Measurements from ENCODE around the gene CDC42BPB.

The CDC42BPB gene

DNA sequence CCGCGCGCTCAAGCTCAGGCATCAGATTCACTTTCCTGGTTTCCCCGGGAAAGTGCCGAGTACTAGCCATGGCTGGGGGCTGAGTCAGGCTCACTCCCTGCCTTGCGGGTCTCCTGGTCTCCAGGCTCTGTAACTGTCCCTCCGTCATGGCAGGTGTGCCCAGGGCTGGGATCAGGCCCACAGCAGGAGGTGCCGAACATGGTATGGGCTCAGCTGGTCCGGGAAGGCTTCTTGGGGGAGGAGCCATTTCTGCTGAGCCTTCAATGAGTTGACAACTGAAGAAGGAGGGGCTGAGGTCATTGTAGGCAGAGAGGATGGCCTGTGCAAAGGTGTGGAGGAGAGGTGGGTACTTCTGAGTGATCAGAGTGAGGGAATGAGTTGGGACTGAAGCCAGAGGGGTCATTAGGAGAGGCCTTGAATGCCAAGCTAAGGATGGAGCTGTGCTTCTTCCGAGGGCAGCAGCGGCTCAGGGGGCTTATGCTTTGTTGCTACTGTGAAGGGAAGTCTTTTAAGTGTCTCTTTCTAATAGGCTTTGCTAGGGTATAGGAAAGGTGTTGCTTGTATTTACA is 37.9 kb upstream of the CDC42BPB start:
- DNase-seq: no peak

DNA sequence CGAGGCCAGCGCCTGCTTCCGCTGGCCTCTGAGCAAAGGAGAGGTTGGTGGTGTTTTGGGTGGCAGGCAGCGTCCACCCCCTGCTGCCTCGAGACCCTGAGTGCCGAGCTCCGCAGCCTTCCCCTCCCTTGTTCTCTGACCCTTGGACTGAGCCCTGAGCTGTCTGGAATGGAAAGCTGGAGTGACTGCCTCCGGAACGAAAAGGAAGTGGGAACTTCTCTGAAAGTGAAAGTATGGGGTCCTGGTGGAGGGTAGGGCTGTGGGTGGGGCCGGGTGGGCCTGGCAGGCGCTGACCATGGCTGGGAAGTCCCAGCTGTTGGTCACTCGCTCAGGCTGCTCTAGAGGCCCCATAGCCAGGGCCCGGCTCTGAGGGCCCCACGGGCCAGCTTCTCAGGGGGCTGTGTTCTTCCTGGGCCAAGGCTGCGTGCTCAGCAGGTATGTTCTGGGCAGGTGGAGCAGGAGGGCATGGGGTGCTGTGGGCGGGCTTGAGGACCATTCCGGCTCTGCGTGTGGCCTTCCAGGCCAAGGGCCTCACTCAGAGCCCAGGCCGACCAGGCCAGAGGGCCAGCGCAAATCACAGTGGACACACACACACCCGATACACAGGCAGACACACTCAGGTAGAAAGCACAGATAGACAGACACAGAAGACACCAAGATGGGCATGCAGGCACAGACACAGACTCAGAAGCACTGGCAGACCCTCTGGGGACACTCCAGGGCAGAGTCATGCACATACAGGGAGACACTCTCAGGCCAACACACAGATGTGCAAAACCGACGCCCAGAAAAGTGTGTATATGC is 37.3 kb upstream of the CDC42BPB start, which contains the start of gene EXOC3L4:
Gene EXOC3L4 (plus strand): TSS at position 320 of the 804 bp plus-strand sequence. CDS start 5,495 bp downstream, outside the sequence.
- DNase-seq: no peak

DNA sequence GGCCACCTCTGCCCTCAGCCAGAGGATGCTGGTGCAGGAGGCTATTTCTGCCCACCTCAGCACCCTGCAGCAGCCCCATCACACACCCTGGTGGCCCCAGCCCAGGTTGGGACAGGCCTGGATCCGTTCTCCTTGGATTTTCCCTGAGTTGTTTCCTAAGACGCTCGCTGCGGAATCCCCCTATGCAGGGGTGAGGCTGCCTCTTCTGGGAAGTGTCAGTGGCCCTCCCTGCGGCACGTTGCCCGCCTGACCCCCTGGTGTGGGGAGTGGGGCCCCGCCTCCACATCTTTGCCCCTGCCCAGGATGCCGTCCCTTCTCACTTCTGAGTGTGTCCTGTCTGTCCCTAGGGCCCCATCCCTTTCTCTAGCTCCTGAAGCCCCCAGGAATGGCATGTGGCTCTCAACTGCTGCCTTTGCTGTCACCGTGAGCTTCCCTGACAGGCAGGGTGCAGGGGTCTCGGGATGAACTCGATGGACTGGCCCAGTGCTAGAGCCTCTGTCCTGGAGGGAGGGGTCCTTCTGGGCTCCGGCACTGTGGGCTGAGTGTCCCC is 36.6 kb upstream of the CDC42BPB start:
- no peak for DNase-seq

DNA sequence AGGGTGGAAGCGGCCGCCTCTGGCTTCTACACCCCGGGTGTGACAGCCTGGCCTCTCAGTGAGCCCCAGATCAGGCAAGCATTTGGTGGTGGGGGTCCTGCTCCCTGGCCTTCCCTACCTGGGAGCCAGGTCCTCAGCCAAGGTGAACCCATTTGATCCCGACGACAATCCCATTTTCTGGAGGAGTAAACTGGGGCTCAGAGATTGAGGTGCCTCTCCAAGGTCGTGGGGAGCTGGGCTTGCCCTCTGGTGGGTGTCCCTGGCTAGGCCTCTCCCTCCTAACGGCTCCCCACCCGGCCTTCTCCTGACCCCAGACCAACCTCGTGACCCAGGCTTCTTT is 34.5 kb upstream of the CDC42BPB start:
- no peak for DNase-seq

DNA sequence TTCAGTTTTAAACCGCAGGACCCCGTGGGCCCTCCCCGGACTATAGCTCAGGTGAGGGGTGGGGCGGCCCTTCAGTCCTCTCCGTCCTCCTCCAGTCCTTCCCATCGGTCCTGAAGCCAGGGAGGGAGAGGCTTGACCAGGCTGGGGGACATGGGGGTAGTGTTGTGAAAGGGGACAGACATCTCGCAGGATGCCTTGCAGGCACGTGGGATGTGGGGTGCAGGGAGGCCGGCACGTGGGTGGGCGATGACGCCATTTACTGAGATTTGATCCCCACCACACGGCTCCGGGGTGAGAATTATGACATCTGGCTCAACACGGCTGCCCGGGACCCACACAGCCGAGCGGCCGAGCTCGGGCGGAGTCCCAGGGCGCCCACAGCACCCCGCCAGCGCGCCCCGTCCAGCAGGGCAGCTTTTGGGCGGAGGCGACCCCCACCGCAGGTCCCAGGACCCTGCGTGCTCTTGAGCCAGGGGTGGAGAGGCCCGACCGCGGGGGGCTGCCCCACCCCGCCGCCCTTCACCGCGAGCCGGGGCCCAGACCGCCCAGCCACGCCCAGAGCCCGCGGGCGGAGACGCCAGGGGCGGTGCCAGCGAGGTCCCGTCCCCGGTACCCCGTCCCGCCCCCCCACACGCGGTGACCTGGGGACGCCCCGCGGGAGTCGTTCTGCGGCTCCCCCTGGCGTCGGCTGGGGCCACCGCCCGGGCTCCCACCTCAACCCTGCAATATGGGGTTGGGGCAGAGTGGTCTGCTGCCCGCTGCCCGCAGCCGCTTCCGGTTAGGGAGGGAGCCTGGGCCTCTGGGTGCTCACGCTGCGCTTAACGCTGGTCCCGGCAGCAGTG is 33.9 kb upstream of the CDC42BPB start:
- peak; percentile 79 for DNase-seq

DNA sequence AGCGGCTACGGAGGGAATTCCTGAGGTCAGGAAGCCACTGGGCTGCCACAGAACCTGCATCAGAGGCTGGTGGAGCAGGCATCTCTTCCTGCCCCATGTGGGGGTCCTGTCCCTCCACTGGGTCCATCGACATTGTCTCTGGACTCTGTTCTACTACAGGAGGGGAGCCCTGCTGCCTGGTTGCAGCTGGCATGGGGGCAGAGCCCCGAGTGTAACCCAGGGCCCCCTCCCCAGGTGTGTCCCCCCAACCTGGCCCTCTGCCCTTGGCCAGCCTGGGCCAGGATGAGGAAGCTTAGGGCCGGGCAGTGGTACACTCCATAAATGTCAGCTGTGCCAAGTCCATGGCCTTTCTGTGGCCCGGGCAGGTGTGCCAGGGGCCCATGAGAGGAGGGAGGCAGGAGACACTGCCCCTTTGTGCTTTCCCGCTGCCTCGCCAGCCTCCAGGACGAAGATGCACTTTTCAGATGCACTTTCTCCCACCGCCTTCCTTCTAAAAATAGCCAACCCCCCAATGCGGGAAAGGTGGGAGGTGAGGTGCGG is 33.2 kb upstream of the CDC42BPB start:
- DNase-seq: no peak

DNA sequence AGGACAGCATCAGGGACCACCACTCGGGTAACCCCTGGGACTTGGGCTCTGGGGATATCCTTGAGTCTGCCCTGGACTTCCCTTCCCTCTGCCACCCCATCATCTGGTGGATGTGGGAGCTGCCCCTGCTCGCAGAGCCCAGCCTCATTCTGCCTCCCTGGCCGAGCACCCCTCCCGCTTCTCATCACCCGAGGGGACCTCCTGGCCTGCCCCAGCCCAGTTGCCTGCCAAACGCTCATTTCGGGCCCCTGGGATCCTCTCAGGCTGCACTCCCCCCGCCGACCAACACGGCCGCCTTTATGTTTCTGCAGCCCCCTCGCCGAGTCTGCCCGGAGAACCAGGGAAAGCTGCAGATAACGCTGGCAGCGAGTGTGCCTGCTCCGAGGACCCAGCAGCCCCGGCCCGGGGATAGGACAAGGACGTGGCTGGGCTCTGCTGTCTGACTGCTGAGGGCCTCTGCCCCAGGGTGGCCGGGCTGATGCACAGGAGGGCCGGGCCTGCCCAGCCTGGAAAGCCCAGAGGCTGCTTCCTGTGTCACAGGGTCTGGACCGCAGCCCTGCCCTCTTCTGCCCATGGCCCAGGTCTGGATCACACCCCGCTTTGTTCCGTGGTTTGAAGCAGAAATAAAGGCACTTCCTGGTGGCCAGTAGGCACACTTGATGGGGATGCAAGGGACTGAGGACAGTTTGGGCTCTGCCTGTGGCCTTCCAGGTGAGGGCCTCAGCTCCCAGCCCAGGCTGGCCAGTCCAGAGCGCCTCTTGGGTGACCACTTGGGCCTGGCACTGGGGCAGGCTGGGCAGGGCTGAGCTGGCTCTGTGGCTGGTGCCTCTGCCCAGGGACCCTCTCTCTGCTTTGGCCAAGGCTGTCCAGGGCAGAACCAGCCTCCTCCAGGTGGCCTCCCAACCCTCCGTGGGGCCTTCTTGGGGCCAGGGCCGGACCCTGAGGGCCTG is 32.3 kb upstream of the CDC42BPB start:
- no peak for DNase-seq

DNA sequence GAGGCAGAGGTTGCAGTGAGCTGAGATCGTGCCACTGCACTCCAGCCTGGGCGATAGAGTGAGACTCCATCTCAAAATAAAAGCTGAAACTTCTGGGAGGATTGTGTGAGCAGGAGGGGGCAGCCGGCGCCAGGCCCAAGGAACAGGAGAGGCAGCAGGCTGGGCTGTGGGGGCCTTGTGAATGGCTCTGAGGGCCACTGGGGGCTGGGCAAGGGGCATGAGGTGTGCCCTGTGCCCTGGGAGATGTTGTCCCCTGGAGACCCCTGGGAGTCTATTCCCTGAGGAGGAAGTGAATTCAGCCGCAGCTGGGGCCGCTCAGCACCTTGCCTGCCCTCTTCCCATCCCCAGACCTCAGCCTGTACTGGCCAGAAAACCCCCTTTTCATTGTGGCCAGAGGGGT is 31.6 kb upstream of the CDC42BPB start:
- no peak for DNase-seq

DNA sequence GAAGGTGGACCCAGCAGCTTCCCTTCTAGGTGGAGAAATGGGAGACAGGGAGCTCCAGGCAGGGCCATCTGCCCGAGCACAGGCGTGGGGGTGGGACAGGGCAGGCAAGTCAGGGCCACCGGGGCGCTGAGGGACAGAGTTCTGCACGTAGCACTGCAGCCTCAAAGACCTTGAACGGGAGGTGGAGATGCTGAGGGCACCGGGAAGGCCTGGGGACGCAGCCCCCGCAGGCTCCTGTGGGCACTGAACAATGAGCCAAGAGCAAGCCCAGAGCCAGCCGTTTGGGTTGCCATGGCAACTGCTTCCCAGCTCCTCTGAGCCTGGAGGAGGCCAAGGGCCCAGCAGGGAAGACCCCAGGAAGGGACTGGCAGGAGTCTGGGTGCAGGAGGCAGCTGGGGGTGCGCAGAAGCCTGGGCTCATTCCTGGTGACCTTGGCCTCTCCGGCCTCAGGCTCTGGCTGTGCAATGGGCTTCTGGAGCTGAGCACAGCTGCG is 30.0 kb upstream of the CDC42BPB start:
- no peak for DNase-seq

DNA sequence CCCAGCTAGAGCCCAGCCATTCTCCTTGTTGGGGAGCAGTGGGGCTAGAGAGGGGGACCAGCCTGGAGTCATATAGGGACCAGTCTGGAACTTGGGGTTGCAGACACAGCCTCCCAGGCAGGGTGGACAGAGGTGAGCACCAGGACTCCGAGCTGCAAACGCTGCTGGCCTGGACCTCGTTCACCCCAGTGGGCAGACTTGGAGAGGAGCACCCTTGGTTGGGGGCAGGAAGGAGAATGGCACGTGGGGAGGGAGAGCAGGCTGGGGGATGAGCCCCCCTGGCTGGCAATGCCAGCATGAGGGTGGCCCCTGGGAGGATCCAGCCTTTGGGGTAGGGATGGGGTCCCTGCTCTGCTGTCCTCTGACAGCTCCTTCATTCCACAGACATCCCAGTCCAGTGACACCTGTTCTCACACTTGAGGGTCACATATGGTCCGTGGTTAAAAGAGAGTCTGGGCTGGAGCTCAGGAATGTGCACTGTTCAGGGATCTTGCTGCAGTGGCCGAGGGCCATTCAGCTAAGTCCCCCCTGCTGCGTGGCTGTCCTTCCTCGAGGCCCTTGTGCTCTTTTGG is 29.5 kb upstream of the CDC42BPB start:
- DNase-seq: no peak

DNA sequence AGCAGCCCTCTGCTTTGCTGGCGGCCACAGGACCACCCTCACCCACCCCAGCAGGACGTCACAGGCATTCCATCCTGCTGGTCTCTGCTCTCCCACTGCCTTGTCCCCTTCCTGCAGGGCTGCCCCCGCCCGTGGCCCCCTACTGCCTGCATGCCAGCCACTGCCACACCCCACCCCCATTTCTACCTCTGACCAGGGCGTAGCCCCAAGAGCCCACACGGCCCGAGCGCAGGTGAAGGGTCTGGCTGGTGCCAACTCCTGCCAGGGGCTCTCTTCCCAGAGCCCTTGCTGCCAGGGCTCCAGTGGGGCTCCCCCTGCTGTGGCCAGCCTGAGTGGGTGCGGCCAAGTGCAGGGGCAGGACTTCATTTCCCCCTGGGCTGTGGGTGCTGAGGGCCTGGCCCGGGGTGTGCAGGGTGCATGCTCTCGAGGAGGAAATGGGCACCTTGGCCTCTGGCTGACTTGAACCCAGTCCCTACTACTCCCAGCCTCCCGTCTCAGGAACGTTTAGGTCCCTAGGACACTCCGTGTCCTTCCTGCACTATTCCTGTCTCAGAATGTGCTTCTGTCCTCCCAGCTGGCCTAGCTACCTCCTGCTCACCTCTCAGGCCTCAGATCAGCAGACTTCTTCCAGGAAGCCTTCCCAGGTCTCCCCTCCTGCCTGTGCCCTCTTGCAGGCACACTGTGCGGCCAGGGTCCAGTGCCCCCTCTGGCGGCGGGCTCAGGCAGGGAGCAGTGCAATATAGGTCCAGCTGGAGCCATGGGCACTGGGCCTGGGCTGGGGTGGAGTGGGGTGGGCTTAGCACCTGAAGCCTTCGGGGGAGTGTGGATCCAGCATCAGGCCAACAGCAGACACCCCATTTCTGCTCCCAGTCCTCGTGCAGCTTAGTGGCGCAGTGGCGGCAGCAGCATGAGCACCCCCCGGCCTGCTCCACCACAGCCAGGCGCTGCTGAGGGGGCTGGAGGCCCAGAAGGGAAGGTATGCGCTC is 28.1 kb upstream of the CDC42BPB start:
- no peak for DNase-seq

DNA sequence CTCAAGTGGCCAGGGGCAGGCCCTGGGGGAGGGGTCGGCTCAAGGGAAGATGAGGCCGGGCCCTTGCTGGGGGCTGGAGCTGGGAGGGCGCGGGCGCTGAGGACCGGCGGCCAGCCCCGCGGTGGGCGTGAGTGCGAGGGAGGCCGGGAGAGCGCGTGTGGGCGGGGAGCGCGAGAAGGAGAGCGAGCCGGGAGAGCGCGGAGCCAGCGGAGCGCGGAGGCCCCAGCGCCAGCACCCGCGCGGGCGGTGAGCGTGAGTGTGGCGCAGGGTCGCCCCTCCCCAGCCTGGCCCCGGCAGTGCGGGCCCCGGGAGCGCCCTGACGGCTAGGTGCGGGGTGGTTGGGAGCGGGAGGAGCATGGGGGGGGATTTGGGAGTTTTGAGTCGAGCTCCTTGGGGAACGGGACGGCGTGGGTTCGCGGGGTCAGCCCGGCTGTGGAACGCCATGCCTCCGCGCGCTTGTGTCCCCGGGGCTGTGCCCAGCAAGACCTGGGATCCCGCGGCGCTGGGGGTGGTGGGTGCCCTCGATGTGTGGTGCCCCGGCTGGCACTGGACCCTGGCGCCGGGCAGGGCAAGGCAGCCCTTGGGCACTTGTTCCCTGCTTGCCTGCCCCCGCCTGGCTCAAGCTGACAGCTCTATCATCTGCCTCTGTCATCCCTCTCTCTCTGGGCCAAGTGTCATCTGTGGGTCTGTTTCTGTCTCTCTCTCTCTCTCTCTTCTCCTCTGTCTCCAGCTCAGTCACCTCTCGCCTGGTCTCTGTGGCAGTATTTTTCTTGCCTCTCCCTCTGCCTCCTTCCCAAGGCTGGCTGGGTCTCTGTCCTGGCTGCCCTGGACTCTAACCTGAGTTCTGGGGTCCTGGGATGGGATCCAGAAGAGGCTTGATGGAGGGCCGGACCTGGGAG is 26.9 kb upstream of the CDC42BPB start, which contains the start of gene LBHD2:
Gene LBHD2 (plus strand): TSS at position 190 of the 899 bp plus-strand sequence. CDS start 1,803 bp downstream, outside the sequence.
- no peak for DNase-seq

DNA sequence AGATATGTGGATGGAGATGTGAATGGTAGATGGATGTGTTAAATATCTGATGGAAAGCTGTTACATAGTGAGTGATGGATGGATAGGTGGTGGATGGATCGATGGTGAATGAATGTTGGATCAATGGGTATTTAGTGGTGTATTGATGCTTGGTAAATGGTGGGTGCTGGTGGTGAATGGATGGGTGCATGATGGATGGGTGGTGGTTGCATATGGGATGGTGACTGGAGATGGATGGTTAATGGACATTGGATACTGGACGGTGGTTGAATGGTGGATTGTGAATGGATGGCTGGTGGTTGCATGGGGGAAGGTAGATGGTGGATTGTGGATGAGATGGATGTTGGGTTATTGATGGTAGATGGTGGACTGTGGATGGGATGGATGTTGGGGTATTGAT is 24.6 kb upstream of the CDC42BPB start:
- DNase-seq: no peak

DNA sequence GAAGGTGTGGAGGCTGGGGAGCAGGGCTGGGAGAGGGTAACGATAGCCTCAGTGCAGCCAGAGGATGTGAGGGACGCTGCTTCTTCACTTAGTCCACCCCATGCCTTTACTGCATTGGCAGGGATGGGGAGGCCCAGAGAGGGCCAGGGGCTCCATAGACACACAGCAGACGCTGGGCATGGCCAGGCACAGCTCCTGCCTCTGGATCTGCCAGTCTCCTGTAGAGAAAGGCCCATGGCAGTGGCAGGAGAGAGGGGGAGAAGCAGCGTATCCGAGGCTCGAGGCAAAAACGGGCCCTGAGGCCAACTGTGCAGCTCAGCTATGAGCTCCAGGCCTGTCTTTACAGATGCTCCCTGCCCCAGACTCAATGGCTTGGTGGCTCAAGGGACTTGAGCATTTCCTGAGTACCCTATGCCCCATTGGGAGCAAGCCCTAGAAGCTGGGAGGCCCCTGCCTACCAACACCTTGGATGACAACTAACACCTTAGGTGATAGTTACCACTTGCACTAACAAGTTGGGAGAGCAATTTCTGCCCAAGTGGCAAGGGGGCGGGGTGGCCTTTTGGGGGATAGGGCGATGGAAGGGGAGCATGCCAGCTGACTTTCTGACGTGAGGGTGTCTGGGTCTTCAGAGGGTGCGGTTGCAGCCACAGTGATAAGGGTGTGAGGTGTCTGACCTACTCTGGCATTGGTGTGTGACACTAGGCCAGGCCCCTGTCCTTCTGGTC is 21.7 kb upstream of the CDC42BPB start:
- no peak for DNase-seq

DNA sequence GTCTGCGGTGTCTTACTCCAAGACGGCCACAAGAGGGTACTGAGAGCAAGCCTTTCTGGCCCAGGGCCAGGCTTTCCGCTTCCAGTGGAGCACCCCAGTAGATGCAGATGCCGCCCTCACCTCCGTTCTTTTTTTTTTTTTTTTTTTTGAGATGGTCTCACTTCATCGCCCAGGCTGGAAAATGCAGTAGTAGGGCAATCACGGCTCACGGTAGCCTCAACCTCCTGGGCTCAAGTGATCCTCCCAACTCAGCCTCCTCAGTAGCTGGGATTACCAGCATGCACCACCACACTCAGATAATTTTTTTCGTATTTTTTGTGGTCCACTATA is 21.0 kb upstream of the CDC42BPB start:
- peak; percentile 82 for DNase-seq

DNA sequence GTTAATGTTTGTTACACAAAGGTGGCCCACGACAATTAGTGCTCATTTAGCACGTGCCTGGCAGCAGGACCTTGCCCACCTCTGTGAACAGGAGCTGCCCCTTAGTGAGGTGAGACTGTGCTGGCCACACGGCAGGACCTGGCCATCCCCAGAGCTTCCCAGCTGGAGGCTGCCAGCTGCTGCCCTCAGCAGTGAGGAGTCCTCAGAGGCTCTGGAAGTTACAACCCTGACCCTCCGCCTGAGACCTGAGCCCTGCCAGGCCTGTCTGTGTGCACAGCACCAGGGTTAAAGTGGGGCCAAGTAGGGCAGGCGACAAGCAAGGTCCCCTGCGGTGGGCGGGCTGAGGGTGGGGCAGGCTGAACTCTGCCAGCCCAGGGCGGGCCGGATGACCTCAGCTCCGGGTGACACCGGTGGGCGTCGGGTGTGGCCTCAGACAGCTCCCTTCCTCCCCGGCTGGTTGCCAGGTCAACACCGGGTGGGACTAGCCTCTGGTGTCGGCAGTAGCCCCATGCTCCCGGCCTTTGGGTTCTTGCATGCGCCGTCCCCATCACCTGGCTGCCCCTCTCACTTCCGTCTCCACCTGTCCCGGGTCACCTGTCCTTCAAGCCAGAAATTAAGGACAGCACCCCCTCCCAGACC is 17.5 kb upstream of the CDC42BPB start:
- DNase-seq: peak; percentile 19

DNA sequence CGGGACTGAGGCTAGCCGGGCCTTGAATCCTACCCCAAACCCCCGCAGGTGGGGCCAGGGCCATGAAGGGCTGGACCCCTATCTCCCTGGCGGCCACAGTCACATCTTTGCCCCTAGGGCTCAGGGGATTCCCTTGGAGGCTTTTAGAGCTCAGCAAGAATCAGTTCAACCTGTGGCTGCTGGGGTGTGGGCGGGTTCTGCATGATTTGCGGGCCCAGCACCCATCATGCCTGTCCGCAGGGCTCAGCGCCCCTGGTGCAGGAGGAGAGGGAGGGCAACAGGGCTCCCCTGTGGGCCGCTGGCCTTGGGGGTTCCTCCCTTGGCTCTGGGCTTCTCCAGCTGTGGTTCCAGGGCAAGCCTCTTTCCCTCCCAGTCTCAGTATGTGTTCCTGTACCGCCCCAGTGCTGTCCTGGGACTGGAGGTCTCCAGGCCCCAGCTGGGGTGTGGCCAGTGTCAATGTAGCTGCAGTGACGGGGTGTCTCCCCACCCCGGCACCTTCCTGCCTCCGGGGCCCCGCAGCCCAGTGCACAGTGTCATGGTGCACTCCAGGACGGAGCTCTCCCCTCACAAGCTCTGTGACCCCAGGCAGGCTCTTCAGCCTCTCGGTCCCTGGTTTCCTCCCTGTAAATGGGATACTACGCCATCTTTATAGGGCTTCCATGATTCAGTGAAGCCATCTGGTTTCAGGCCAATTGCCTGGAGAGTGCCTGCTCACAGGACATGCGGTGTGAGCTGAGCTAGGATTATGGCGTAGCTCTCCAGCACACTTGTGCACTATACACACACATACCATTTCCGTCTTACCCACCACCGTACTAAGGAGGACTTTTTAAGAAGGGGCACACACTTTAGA is 16.8 kb upstream of the CDC42BPB start:
- DNase-seq: no peak

All from CD4-positive, alpha-beta T cell treated with Interleukin-21 for 1 hour (primary cell).